Neural cell (in vitro differentiated cells): ENCODE data around the gene CHST11. TPM values are rescaled to one million over a fixed set of nuclear protein-coding genes. Genes with fewer than 3 reads are reported as not detected.

Experiments
- H2AFZ ChIP-seq: fragments of 200-600, 300-800 bp; sonication (generic), shearing (Covaris generic); 2 replicates; pipeline ENCODE4 v1.6.0; 2014; ENCODE audit warnings: low read depth, mild to moderate bottlenecking, antibody characterized with exemption, low read length, moderate library complexity
- H3F3A ChIP-seq: fragments of 200-600 bp; shearing (Covaris generic); 2 replicates; pipeline ENCODE4 v1.6.1; 2016; ENCODE audit warnings: mild to moderate bottlenecking, moderate library complexity, mixed read lengths, antibody characterized with exemption, low read length; ENCODE audit not compliant: insufficient read depth, poor library complexity, severe bottlenecking
- H3K27ac ChIP-seq: fragments of 200-600, 300-800 bp; sonication (generic), shearing (Covaris generic); 2 replicates; pipeline ENCODE4 v1.5.1; 2014; ENCODE audit warnings: mild to moderate bottlenecking, low read length, moderate library complexity
- H3K27me3 ChIP-seq: fragments of 300-800, 200-600 bp; sonication (generic), shearing (Covaris generic); 2 replicates; pipeline ENCODE4 v1.6.0; 2014; ENCODE audit warnings: mild to moderate bottlenecking, low read depth, low read length, moderate library complexity; ENCODE audit not compliant: insufficient read depth
- H3K36me3 ChIP-seq: fragments of 300-800, 200-600 bp; sonication (generic), shearing (Covaris generic); 2 replicates; pipeline ENCODE4 v1.5.1; 2014; ENCODE audit warnings: mild to moderate bottlenecking, antibody characterized with exemption, low read length, moderate library complexity; ENCODE audit not compliant: insufficient read depth
- H3K4me2 ChIP-seq: fragments of 300-800, 200-600 bp; sonication (generic), shearing (Covaris generic); 2 replicates; pipeline ENCODE4 v1.6.0; 2014; ENCODE audit warnings: mild to moderate bottlenecking, low read length
- H3K4me3 ChIP-seq: fragments of 300-800, 200-600 bp; sonication (generic), shearing (Covaris generic); 2 replicates; pipeline ENCODE4 v1.5.1; 2014; ENCODE audit warnings: mild to moderate bottlenecking, low read length, moderate library complexity
- H3K79me2 ChIP-seq: fragments of 200-600 bp; shearing (Covaris generic); replicated peaks from 2 replicates; pipeline ENCODE4 v1.6.0; 2014; ENCODE audit warnings: mild to moderate bottlenecking, low read length, moderate library complexity; ENCODE audit not compliant: insufficient read depth
- H3K9ac ChIP-seq: fragments of 300-800, 200-600 bp; sonication (generic), shearing (Covaris generic); 2 replicates; pipeline ENCODE4 v1.6.1; 2016; ENCODE audit warnings: mild to moderate bottlenecking, low read length, mixed read lengths
- H3K9me2 ChIP-seq: fragments of 200-600 bp; shearing (Covaris generic); 2 replicates; pipeline ENCODE4 v1.6.1; 2016; ENCODE audit warnings: mild to moderate bottlenecking, low read length, mixed read lengths; ENCODE audit not compliant: insufficient read depth
- H3K9me3 ChIP-seq: fragments of 200-600, 300-800 bp; sonication (generic), shearing (Covaris generic); 2 replicates; pipeline ENCODE4 v1.6.1; 2016; ENCODE audit warnings: mild to moderate bottlenecking, mixed run types, low read length, moderate library complexity, mixed read lengths
- H4K20me1 ChIP-seq: fragments of 200-600 bp; shearing (Covaris generic); 2 replicates; pipeline ENCODE4 v1.6.1; 2016; ENCODE audit warnings: mild to moderate bottlenecking, mixed run types; ENCODE audit not compliant: insufficient read depth
- CTCF ChIP-seq: fragments of 450-650 bp; IDR thresholded peaks from 2 replicates; pipeline ENCODE4 v1.5.1; 2014; ENCODE audit warnings: antibody characterized with exemption, mild to moderate bottlenecking, moderate library complexity; ENCODE audit not compliant: poor library complexity, severe bottlenecking
- EP300 ChIP-seq: fragments of 450-650 bp; conservative IDR thresholded peaks from 2 replicates; pipeline ENCODE4 v1.6.1; 2014; ENCODE audit warnings: antibody characterized with exemption, mild to moderate bottlenecking, moderate library complexity; ENCODE audit not compliant: poor library complexity, severe bottlenecking
- EZH2 ChIP-seq: fragments of 200-600, 300-800 bp; shearing (Covaris generic), sonication (generic); IDR thresholded peaks from 2 replicates; pipeline ENCODE4 v1.6.1; 2014; ENCODE audit warnings: antibody characterized with exemption, low read length, borderline replicate concordance, mild to moderate bottlenecking; ENCODE audit not compliant: insufficient read depth, poor library complexity, severe bottlenecking
- MXI1 ChIP-seq: fragments of 450-650 bp; conservative IDR thresholded peaks from 2 replicates; pipeline ENCODE4 v1.6.1; 2014; ENCODE audit warnings: antibody characterized with exemption, mild to moderate bottlenecking; ENCODE audit not compliant: poor library complexity, severe bottlenecking
- POLR2AphosphoS5 ChIP-seq: IDR thresholded peaks from 2 replicates; pipeline ENCODE4 v1.6.1; 2012
- RAD21 ChIP-seq: fragments of 450-650 bp; conservative IDR thresholded peaks from 2 replicates; pipeline ENCODE4 v1.6.1; 2014; ENCODE audit warnings: antibody characterized with exemption, mild to moderate bottlenecking, moderate library complexity
- REST ChIP-seq: IDR thresholded peaks from 2 replicates; pipeline ENCODE4 v1.6.1; 2012; ENCODE audit warnings: borderline replicate concordance
- SMC3 ChIP-seq: fragments of 450-650 bp; conservative IDR thresholded peaks from 2 replicates; pipeline ENCODE4 v1.6.1; 2014; ENCODE audit warnings: antibody characterized with exemption, mild to moderate bottlenecking, moderate library complexity; ENCODE audit not compliant: poor library complexity
- TAF1 ChIP-seq: IDR thresholded peaks from 2 replicates; pipeline ENCODE4 v1.6.1; 2012; ENCODE audit warnings: low read depth
- polyA plus RNA-seq: library from polyadenylated mRNA; depleted of rRNA; stranded (reverse); fragments of >200 nt; gene quantifications from 2 replicates; pipeline ENCODE4 v1.2.3, GENCODE V29; 2014

Gene CHST11
- polyA plus RNA-seq, 1 donor from 2014 or later = 15.0 TPM

GRCh38 chr12:104664351-104664750 lies 207.6 kb downstream of the CHST11 start:
- H4K20me1 ChIP-seq = no peaks in the 10 kb centered on the region
- no peaks in the 10 kb centered on the region for H3K79me2 ChIP-seq
- no peaks in the 10 kb centered on the region for H3K9me3 ChIP-seq
- no peaks in the 10 kb centered on the region for H3F3A ChIP-seq
- no peak overlapping the region for H3K9ac ChIP-seq
- no peak for TF ChIP-seq SMC3
- no peak for TF ChIP-seq MXI1
- no peak for TF ChIP-seq EZH2
- TF ChIP-seq POLR2AphosphoS5 = no peak
- no peak for TF ChIP-seq REST
- TF ChIP-seq TAF1 = no peak
- TF ChIP-seq EP300 = no peak
- no peak for TF ChIP-seq CTCF
- no peak for TF ChIP-seq RAD21
- H2AFZ ChIP-seq = no peak overlapping the region
- no peaks in the 10 kb centered on the region for H3K36me3 ChIP-seq
- H3K4me2 ChIP-seq = no peak overlapping the region
- H3K9me2 ChIP-seq = no peaks in the 10 kb centered on the region
- H3K27me3 ChIP-seq = no peaks in the 10 kb centered on the region
- H3K4me3 ChIP-seq = no peak overlapping the region
- no peak overlapping the region for H3K27ac ChIP-seq

- Histone ChIP-seq H3K79me2 (no peaks in the 10 kb centered on the region), H3K36me3 (no peaks in the 10 kb centered on the region), H3K9me2 (no peaks in the 10 kb centered on the region), H2AFZ (no peak overlapping the region), H3F3A (no peaks in the 10 kb centered on the region), H3K27me3 (no peaks in the 10 kb centered on the region), H3K4me2 (no peak overlapping the region), H3K27ac (no peak overlapping the region), H3K9me3 (no peaks in the 10 kb centered on the region), H3K4me3 (no peak overlapping the region), H4K20me1 (no peaks in the 10 kb centered on the region), H3K9ac (no peak overlapping the region)
- TF ChIP-seq REST (no peak), RAD21 (no peak), CTCF (no peak), MXI1 (no peak), SMC3 (no peak), EZH2 (no peak), POLR2AphosphoS5 (no peak), TAF1 (no peak), EP300 (no peak)
Measured at GRCh38 chr12:104665296-104665695, 208.5 kb downstream of the CHST11 start.
